Measurements from ENCODE around the gene SEC22B.
"Not testable (repeated sequence)": the region's sequence is repeated elsewhere in the genome, so short reads cannot be mapped to it uniquely, and the experiment has no call there.

Gene SEC22B

DNA sequence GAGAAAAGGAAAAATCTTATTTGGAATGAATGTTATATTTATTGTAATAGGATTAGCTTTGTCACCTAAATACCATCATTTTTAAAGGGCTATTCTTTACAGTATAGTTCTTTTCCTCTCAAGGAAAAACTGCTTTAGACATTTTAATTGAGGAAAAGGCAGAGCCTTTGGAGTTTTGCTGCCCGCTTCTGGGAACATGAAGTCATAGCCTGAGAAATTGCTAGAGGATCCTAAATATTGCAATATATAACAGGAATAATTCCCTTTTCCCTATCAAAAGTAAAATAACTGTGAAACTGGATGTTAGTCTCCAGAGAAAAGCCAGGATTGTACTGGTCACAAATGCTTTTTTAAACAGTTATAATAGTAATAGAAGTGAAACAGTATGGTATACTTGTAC lies 30.5 kb downstream of the SEC22B start:
- not testable (repeated sequence) for DNase-seq (ENCODE audit: low spot score)

DNA sequence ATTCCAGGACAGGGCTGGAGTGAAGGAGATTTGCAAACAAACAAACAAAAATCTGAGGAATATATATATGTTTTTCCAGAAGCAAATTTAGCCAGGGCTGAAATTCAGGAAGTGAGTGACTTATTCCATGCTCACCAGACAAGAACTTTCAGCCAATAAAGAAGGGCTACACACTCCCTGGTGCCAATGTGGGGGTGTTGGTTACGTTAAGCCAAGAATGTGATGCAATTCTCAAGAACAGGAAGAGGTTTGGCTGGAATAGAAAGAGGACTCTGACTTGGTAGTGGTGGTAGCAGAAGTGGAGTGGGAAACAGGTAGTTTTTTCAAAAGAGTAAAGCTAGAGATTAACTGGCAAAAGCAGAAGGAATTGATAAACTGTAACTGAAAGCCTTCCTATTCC lies 31.7 kb downstream of the SEC22B start:
- DNase-seq (ENCODE audit: low spot score) = not testable (repeated sequence)

DNA sequence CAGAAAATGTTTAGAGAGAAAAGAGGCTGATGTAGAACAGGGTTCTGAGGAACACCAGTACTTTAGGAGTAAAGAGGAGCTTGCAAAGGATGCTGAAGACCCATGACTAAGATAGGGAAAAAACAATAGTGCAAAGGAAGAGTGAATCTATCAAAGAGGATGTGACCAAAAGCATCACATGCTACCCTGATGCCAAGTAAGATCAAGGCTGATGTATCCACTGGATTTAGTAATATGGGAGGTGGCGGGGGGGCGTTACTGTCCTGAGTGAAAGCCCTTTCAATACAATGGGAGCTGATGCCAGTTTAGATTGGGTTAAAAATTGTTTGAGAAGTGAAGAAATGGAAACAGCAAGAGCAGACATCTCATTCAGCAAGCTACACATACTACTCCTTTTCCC lies 32.2 kb downstream of the SEC22B start:
- DNase-seq (ENCODE audit: low spot score) = not testable (repeated sequence)

DNA sequence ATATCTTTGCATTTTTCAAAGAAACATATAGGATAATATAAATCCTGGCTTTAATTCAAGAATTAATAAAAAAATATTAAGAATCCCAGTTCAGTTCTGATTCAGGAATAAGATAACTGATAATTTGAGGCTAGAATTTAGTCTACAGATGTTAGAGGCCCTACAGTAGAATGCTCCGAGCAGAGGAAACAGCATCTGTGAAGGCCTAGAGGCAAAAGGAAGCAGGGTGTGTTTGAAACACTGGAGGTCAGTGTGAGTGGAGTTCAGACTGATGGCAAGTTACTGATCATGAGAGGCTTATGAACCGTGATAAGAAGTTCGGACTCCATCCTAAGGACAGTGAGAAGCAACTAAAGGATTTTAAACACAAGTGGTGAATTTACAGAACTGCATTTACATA lies 33.0 kb downstream of the SEC22B start:
- DNase-seq (ENCODE audit: low spot score) = not testable (repeated sequence)

DNA sequence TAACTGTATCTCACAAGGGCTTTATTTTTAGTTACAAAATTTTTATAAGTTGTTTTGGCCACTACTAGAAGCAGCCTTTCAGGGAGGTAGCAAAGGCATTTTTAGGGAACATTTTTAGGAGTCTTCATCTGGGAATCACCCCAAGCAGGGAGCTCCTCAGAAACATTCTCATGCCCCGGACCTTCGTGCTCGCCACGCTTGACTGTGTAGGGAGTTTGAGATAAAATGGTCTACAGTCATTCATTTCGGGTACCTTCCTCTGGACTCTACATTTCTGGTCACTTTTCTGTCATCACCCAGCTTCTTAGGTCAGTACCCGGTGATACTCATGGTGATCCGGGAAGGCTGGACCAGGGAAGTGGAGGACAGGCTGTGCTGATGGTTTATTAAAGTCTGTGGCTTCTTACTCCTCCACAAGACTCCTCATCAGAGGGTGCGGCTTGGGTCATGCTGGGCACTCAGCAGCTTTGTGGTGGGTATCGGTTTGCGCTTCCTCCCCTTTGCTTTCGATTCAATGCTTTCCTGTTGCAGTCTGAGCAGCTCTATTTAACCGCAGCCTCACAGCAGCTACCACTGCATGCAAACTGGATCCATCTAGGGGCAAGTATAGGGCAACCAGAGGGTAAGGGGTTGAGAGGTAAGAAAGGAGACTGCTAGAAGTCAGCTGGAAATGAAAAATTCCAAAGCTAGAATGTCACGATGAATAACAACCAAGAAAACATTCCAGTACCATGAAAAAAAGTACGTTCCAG lies 33.6 kb downstream of the SEC22B start:
- DNase-seq (ENCODE audit: low spot score) = peak; percentile 66

DNA sequence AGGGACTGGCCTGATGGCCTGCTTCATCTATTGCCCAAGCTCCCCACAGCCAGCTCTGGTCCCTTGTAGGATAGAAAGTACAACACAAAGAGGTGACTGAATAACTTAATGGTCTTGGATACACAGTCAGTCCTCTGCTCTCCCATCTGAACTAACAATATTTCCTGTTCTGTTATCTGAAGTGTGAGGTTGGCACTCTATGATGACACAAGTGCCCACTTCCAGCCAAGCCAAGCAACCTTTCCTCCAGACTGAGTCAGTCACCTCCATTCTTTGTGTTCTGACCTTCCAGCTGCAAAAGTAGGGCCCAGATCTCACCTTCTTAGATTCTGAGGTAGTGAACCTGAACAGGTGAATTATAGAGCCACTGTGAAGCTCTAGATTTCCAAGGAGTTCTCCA lies 34.5 kb downstream of the SEC22B start:
- not testable (repeated sequence) for DNase-seq (ENCODE audit: low spot score)

DNA sequence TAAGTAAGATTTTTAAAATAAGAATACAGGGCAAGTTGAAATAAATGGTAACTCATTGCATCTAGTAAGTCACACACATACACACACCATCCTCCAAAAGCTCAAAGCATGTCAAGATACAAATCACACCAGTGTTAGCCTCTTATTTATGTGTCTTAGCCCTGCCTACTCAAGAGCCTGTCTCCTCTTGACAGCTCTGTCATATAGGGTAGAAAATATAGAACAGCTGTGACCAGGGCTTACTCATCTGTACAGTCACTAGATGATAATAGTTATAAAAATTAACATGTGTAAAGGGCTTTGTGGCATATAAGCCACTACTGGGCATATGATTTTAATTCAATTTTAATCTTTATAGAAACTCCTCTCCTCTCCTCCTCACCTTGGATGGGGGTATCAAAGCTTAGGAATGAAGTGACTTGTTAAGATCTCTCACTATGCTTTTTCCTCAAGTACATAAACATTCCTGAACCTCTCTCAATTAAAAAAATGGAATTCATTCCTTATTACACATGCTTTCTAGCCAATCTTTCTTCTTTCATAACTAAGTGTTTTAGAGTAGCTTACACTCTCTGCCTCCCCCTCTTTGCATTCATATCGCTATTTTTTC lies 35.6 kb downstream of the SEC22B start:
- not testable (repeated sequence) for DNase-seq (ENCODE audit: low spot score)

DNA sequence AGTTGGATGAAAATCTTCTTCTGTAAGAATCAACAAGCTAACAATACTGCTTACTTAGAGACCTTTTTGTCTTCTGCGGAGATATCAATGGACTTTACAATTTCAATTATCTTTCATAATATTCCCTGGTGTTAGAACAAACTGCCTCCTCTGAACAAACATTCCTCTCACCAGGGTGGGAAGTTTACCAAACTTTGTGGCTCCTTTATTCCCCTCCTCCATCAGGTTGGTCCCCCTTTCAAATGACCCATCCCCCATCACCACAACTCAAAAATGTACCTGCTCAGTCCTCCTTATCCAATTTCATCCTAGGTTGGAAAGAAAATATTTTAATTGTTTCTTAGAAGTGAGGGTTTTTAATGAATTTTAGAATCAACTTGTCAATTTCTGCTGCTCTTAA lies 40.2 kb downstream of the SEC22B start:
- not testable (repeated sequence) for DNase-seq (ENCODE audit: low spot score)

DNA sequence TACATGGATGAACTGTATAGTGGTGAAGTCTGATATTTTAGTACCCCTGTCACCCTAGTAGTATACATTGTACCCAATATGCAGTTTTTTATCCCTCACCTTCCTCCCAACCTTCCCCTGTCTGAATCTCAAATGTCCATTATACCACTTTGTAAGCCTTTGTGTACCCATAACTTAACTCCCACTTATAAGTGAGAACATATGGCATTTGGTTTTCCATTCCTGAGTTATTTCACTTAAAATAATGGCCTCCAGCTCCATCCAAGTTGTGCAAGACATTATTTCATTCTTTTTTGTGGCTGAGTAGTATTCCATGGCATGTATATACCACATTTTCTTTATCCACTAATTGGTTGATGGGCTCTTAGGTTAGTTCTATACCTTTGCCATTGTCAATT lies 42.4 kb downstream of the SEC22B start:
- DNase-seq (ENCODE audit: low spot score) = not testable (repeated sequence)

DNA sequence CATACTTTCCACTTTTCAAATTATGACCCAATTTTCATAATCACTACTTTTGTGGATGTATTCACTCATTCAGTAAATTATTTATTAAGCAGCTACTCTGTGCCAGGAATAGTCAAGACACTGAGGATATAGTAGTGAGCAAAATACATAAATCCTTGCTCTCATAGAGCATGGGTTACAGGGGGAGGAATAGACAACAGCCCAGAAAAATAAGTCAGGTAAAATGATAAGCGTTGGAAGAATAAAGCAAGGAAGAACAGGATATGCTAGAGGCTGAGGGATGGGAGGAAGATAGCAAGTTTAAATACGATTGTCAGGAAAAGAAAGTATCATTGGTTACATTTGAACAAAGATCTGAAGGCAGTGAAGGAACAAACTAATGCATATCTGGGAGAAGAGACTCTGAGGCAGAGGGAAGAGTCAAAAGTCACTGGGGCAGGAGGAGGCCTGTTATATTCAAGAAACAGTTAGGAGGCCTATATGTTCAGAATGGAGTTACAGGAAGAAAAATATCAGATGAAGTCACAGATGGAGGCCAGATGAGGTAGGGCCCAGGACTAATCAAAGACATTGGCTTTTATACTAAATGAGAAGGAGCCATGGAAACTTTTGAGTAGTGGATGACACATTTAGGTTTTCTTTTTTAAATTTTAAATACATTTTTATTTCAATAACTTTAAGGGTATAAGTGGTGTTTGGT lies 42.9 kb downstream of the SEC22B start:
- no peak for DNase-seq (ENCODE audit: low spot score)

DNA sequence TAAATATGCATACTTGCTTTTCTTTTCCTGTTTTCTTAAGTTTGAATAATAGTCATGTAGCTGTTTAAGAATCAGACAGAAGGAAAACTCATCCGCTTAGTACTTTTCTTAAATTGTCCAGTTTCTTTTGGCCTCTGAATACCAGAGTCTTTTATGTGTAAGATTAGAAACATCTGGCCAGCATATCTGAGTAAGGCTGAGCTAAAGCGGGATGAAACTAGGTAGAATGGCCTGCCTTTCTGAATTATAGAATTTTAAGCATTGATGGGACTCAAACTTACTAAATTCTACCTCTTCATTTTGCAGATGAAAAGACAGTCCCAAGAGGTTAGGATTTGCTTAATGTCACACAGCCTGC lies 43.9 kb downstream of the SEC22B start:
- DNase-seq (ENCODE audit: low spot score) = not testable (repeated sequence)

DNA sequence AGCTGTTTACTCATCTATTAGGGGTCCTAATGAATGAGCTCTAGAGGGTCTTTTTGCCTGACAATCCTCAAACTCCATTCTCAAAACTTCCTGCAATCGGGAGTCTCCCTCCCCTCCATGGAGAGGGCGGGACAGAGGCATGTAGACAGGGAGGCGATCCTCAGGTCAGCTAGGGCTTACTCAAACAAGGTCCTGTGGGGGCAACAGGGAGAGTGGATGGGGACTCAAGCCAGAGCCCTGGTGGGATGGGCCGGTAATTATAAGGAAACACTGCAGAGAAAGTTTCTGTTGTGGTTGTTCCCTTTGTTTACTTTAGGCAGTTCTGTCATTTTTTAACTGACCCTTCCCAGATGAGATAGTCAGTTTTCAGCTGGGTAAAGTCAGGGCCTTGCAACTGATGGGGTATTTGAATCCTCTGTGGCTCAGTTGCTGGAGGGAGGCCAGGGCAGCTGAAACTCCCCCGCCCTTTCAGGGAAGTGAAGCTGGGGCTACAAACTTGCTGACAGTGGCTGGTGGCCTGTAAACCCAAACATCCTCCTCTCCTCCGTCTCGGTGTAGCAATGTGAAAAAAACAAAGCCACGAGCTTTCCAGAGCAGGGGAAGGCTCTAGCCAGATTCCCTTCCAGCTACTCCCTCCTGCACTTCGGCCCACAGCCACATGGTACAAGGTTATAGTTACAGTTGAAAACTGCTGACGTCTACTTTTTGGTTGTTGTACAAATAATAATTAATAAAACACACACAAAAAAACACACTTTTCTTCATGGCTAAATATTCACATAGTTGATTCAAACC lies 44.5 kb downstream of the SEC22B start:
- not testable (repeated sequence) for DNase-seq (ENCODE audit: low spot score)

DNA sequence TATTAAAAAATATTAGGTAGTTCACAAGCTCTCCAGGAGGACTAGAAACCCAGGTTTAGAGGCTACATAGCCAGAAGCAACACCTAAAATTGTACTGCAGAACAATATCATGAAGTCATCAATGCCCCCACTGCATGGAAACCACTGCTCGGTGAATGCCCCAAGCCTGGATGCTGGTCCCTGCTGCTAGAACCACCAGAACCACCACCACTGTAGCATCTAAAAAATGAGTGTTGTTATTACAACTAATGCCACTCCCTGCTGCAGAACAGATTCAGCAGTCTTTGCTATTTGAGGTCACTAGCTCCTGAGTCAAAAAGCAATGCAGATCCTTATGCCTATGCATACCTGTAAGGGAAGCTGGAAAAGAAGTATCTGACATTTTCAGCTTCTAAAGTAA lies 48.4 kb downstream of the SEC22B start:
- not testable (repeated sequence) for DNase-seq (ENCODE audit: low spot score)

DNA sequence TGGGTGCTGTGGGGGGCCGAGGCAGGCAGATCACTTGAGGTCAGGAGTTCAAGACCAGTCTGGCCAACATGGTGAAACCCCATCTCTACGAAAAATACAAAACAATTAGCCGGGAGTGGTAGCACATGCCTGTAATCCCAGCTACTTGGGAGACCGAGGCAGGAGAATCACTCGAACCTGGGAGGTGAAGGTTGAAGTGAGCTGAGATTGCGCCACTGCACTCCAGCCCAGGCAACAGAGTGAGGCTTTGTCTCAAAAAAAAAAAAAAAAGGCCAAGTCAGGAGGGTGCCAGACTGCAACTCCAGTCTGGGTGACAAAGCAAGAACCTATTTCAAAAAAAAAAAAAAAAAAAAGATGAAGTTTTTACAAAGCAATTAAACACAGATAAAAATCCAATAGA lies 50.1 kb downstream of the SEC22B start:
- DNase-seq (ENCODE audit: low spot score) = not testable (repeated sequence)

DNA sequence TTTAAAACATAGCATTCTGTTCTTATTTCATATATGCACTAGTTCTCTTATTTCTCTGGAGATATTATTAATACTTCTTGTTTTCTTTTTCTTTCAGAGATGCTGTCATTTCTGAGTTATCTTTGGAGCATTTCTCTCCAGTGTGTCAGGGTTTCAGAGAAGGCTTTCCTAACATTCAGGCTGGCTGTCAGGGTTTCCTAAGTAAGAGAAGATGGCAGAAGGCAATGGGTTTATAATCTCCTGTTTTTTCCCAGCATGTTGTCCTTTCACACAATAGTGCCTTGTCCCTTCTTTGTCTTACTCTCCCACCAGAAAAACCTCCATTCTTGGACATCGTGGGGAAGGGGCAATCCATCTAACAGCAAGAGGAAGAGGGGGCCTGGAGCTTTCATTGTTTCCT lies 51.7 kb downstream of the SEC22B start:
- not testable (repeated sequence) for DNase-seq (ENCODE audit: low spot score)

DNA sequence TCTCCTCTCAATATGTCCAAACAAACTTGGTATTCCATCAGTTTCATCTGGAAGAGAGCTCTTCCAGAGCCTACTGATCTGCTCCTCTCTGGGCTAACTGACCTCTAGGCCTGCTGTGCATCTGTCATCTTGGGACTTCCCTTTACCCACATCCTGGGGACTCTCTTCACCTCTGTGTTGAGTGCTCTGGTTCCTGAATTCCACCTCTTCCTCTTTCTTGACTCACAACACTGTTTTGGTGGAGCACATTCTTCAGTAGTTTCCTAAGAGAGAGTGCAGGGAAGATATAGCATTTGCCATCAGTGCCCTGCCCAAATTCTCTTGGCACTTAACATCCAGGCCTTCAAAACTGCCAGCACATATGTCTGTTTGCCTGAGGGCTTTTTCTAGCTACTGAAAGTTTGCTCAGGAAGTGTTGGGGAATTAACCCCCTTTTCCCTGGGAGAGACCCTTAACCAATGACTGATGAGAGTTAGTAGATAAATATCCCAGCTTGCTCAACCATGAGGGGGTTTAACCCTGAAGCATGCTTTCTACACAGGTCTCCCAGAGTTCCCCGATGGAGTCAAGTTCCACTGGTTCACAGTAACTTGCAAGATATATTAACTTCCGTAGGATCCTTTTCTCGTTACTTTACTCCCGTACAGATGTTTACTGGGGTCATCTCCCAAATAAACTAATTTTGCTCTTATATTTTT lies 52.4 kb downstream of the SEC22B start:
- not testable (repeated sequence) for DNase-seq (ENCODE audit: low spot score)

DNA sequence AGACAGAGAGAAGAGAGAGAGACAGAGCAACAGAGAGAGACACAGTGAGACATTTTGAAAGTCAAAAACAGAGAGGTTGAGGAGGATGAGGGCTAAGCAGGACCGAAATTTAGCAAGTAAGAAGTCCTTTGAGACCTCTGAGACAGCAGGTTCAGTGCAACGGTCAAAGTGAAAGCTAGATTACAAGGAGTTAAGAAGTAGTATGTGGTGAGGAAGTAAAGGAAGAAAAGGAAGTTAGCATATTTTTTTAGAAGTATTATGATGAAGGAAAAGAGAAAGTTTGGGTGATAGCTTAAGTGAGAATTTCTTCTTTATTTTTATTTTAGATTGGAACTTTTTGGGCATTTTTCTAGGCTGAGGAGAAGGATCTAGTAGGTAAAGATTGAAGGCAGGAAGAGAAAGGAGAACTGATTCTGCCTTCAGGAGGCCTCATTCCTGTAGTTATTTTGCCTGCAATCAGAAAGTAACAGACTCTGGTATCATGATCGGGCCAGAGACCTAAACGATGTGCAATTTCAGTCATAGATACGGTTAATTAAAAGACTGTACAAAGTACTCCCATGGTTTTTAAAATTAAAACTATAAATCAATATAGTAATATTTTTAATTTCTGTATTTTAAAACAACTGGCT lies 53.9 kb downstream of the SEC22B start:
- not testable (repeated sequence) for DNase-seq (ENCODE audit: low spot score)

DNA sequence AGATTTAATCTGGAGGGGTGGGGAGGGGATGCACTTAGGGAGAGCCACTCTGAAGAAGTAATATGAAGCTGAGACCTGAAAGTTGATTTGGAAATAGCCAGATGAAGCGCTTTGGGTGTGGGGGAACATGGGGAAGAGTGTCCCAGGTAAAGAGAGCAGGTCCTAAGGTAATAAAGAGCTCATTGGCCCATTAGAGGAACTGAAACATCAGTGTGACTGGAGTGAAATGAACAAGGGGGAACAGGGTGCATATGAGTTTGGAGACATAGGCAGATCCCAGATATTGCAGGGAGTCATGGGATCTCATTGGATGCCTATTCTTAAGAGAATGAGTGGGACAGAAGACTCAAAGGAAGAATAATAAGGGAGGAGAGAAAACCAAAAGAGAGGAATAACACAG lies 54.5 kb downstream of the SEC22B start:
- DNase-seq (ENCODE audit: low spot score) = not testable (repeated sequence)

DNA sequence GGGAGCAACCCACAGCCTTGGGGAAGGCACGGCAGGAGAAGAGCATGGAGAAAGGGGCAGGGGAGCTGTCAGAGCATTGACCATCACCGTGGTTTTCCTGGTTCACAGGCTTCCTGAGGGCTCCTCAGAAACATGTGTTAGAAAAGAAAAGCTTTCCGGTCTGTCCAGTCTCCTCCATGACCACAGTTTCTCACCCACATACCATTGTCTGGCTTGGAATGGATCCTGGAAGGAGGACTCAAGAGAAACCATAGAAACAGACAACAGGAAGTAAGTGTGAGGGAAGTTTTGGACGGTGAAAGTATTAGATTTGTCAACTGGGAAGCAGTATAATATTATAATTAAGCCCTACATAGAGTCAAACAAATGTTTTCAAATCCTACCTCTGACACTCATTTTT lies 55.8 kb downstream of the SEC22B start:
- not testable (repeated sequence) for DNase-seq (ENCODE audit: low spot score)

DNA sequence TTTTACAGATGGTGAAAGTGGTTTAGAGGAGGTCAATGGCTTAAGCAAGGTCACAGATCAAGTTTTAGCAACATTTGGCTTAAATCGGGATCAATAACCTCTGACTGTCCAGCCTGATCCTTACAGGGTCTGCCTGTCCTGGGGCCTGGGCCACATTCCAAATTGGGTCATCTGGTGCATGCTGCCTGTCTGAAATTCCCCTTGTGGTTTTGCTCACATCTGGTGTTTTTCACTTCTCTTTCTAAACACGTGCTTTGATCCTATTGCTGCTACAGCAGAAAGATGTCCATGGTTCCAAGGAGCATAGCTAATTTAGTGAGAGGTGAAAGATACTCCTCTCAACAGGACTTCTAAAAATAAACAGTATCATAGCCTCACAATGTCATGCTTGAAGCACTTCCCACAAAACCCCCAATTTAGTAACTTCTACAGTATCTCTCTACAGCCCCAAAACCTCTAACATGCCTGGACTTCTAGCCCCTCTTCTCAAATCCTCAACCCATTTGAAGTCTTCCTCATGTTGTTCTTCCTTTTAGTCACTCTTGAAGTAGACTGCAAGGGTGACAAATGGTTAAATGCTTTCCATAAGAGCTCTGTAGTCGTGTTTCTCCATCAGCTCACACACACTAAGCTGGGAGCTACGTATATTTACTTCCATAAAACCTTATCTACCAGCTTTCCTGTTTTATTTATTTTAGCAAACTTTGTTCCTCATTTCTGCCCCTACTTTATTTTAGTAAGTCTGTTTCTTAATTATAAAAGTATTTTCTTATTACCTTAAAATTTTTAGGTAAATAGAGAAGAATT lies 58.7 kb downstream of the SEC22B start:
- not testable (repeated sequence) for DNase-seq (ENCODE audit: low spot score)

Measured in CD4-positive, alpha-beta T cell treated with Interleukin-6 at 100 ng/mL for 8 hours (primary cell).